Gastrocnemius medialis (tissue), 4 donors: ENCODE data around the gene HACD1. TPM values are rescaled to one million over a fixed set of nuclear protein-coding genes. Genes with fewer than 3 reads are reported as not detected.

Source experiments
- ATAC-seq, 2 donors: fragments of 150-250 bp; one replicate each; pipeline ENCODE4 v1.9.1; 2016
- DNase-seq, 2 donors: peaks; one replicate each; pipeline ENCODE4 v3.0.0-alpha.2; 2019
- H3K27ac ChIP-seq, 4 donors: fragments of 200-600 bp; sonication (generic); 1 replicate in 1 of 4; 2 replicates in 3 of 4; pipeline ENCODE4 v1.5.1; 2016 to 2018; ENCODE audit warnings: mild to moderate bottlenecking in 2 of 4, moderate library complexity in 1 of 4
- H3K27me3 ChIP-seq, 3 donors: fragments of 200-600 bp; sonication (generic) in 2 of 3; 1 replicate in 1 of 3; 2 replicates in 2 of 3; pipeline versions ENCODE4 v1.5.1 to v1.6.0; 2016 to 2019; ENCODE audit warnings: mild to moderate bottlenecking in 1 of 3, moderate library complexity in 1 of 3
- H3K36me3 ChIP-seq, 2 donors: fragments of 200-600 bp; sonication (generic) in 1 of 2; one replicate each; pipeline ENCODE4 v1.5.1; 2017 to 2018
- H3K4me1 ChIP-seq, 2 donors: fragments of 200-600 bp; sonication (generic) in 1 of 2; one replicate each; pipeline ENCODE4 v1.5.1; 2016 to 2017; ENCODE audit warnings: mild to moderate bottlenecking in 2 of 2
- H3K4me3 ChIP-seq, 4 donors: fragments of 200-600 bp; sonication (generic) in 3 of 4; 1 replicate in 1 of 4; 2 replicates in 3 of 4; pipeline ENCODE4 v1.5.1; 2016 to 2019; ENCODE audit warnings: mild to moderate bottlenecking in 2 of 4
- H3K9me3 ChIP-seq, 3 donors: fragments of 200-600 bp; sonication (generic) in 2 of 3; 1 replicate in 1 of 3; 2 replicates in 2 of 3; pipeline ENCODE4 v1.5.1; 2016 to 2019
- POLR2A ChIP-seq, 2 donors: fragments of 450-650 bp; IDR thresholded peaks; one replicate each; pipeline ENCODE4 v1.6.1; 2017; ENCODE audit warnings: antibody characterized with exemption in 2 of 2, mild to moderate bottlenecking in 2 of 2, moderate library complexity in 2 of 2
- in situ Hi-C, 4 donors: fragments of 200-750 bp; cut with MboI; loops; one replicate each; pipeline versions ENCODE4 v1.15.0 to v1.8.0; 2017; ENCODE audit warnings: low sequenced_read_pairs in 4 of 4
- intact Hi-C: fragments of 100-400 bp; cut with DNase I; formaldehyde crosslinking; loops from one replicate; pipeline ENCODE4 v1.15.1; 2023; ENCODE audit warnings: low total_unique reads
- total RNA-seq, 4 donors: library from RNA; depleted of rRNA; stranded (reverse); fragments of >200 nt; gene quantifications; one replicate each; pipeline versions ENCODE4 v1.1.0 to v1.2.3, GENCODE V29; 2016
- TF ChIP-seq, protein P1 (sequence below), 5 experiments: fragments of 450-650 bp in 3 of 5; fragments of 200-600 bp in 2 of 5; sonication (generic) in 2 of 5; IDR thresholded peaks in 4 of 5; conservative IDR thresholded peaks in 1 of 5; 1 replicate in 4 of 5; 2 replicates in 1 of 5; pipeline ENCODE4 v1.5.1; 2016 to 2019; ENCODE audit warnings: antibody characterized with exemption in 5 of 5, mild to moderate bottlenecking in 3 of 5, moderate library complexity in 3 of 5

HACD1 gene
- total RNA-seq, 4 donors from 2014 or later, result 16.5 to 73.4 (median 44.3) TPM

DNA sequence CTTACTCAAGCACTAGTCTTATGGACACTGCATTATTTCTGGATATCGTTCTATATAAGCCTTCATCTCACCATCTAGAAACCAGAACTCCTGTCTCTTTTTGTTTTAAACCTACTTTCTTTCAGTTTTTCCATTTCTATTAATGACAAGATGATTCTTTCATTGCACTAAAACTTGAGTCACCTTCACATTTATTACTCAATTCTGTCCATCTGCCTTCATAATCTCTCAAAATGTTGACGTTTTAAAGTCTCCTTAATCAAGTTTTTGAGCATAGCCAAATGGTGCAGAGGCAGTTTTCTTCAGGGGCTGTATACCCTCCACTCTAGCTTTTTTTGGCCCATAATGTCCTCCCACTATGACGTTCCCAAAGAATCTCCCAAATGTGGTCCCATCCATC, 44.3 kb upstream of the HACD1 start:
- intact Hi-C loops, result no loop called here
- DNase-seq (no peak), ATAC-seq (no peak)
- no peak overlapping the region for H3K4me3 ChIP-seq
- no peak for TF ChIP-seq POLR2A (IDR thresholded peaks at IDR 0.05)
- TF ChIP-seq, protein P1, sequence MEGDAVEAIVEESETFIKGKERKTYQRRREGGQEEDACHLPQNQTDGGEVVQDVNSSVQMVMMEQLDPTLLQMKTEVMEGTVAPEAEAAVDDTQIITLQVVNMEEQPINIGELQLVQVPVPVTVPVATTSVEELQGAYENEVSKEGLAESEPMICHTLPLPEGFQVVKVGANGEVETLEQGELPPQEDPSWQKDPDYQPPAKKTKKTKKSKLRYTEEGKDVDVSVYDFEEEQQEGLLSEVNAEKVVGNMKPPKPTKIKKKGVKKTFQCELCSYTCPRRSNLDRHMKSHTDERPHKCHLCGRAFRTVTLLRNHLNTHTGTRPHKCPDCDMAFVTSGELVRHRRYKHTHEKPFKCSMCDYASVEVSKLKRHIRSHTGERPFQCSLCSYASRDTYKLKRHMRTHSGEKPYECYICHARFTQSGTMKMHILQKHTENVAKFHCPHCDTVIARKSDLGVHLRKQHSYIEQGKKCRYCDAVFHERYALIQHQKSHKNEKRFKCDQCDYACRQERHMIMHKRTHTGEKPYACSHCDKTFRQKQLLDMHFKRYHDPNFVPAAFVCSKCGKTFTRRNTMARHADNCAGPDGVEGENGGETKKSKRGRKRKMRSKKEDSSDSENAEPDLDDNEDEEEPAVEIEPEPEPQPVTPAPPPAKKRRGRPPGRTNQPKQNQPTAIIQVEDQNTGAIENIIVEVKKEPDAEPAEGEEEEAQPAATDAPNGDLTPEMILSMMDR (IDR thresholded peaks at IDR 0.05 in 4 of 5, conservative IDR thresholded peaks at IDR 0.05 in 1 of 5), result no peak
- H3K9me3 ChIP-seq, result no peaks in the 10 kb centered on the region
- H3K4me1 ChIP-seq, result peaks cover 21 to 37% of the 10 kb centered on the region in 2 donors
- peak overlapping the region in 3 of 4 donors; percentile 36 to 61 (median 39) for H3K27ac ChIP-seq
- peaks cover 0 to 8% of the 10 kb centered on the region in 2 donors for H3K36me3 ChIP-seq
- in situ Hi-C loops, result no loop called here
- no peaks in the 10 kb centered on the region for H3K27me3 ChIP-seq

DNA sequence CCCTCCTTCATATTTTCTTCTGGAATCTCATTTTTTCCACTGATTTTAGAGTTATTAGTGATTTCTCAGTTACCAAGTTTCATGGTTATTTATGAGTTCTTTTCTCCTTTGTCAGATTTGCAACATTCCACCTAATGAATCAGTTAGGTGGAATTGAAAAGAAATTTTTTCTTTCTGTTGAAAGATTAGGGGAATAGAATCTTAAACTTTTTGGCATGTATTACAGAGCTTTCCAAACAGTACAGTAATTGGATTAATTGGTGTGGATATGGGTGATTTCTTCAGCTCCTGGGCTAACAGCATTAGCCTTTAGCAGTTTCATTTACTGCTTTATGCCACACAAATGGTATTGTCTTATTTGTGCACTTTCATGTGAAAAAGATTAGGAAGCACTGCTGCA, 43.7 kb upstream of the HACD1 start:
- no peak overlapping the region for H3K4me3 ChIP-seq
- ATAC-seq (no peak), DNase-seq (no peak)
- peak overlapping the region in 2 of 4 donors; percentile 39 to 61 for H3K27ac ChIP-seq
- no peaks in the 10 kb centered on the region for H3K9me3 ChIP-seq
- peaks cover 0 to 8% of the 10 kb centered on the region in 2 donors for H3K36me3 ChIP-seq
- peaks cover 19 to 31% of the 10 kb centered on the region in 2 donors for H3K4me1 ChIP-seq
- TF ChIP-seq, protein P1 (IDR thresholded peaks at IDR 0.05 in 4 of 5, conservative IDR thresholded peaks at IDR 0.05 in 1 of 5), result no peak
- no peak for TF ChIP-seq POLR2A (IDR thresholded peaks at IDR 0.05)
- in situ Hi-C loops (no loop called here), intact Hi-C loops (no loop called here)
- H3K27me3 ChIP-seq, result no peaks in the 10 kb centered on the region

DNA sequence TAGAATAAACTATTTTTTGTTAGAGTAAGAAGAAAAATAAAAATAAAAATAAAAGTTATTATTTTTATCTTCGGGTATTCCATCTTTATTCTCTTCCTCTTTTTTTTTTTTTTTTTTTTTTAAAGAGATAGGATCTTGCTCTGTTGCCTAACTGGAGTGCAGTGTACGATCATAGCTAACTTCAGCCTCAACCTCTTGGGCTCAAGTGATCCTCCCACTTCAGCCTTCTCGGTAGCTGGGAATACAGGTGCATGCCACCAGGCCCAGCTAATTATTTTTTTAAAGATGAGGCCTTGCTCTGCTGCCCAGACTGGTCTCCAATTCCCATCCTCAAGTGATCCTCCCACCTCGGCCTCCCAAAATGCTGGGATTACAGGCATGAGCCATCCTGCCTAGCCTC, 42.2 kb upstream of the HACD1 start:
- in situ Hi-C loops, result no loop called here
- H3K36me3 ChIP-seq, result peaks cover 0 to 8% of the 10 kb centered on the region in 2 donors

DNA sequence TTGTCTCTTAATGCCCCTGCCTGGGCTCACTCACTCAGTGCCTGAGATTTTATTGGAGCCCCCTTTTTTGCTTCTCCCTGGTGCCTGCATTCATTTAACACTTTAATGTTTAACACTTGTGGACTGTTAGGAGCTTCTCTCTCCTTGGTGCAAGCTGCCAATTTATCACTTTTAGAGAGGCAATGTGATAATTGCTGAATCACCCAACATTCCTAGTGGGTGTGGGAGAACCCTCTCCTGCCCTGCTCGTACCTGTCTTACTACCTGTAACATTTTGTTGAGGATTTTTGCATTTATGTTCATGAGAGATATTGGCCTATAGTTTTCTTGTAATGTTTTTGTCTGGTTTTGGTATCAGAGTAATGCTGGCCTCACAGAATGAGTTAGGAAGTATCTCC, 39.9 kb upstream of the HACD1 start:
- no peaks in the 10 kb centered on the region for H3K9me3 ChIP-seq
- in situ Hi-C loops, result no loop called here
- H3K27ac ChIP-seq, result peak overlapping the region; percentile 17 to 64 (median 38)
- TF ChIP-seq, protein P1 (IDR thresholded peaks at IDR 0.05 in 4 of 5, conservative IDR thresholded peaks at IDR 0.05 in 1 of 5), result no peak
- TF ChIP-seq POLR2A (IDR thresholded peaks at IDR 0.05), result no peak
- no peak overlapping the region for H3K4me3 ChIP-seq
- H3K27me3 ChIP-seq, result no peaks in the 10 kb centered on the region
- peaks cover 34 to 37% of the 10 kb centered on the region in 2 donors for H3K4me1 ChIP-seq
- ATAC-seq, result no peak
- intact Hi-C loops, result no loop called here
- no peaks in the 10 kb centered on the region for H3K36me3 ChIP-seq
- no peak for DNase-seq

More for the DNA sequence above, 42.2 kb upstream of the HACD1 start:
- Histone ChIP-seq H3K9me3 (no peaks in the 10 kb centered on the region), H3K27ac (no peak overlapping the region), H3K4me1 (peaks cover 23 to 26% of the 10 kb centered on the region in 2 donors), H3K4me3 (no peak overlapping the region), H3K27me3 (no peaks in the 10 kb centered on the region)
- no peak for DNase-seq
- TF ChIP-seq, protein P1 (IDR thresholded peaks at IDR 0.05 in 4 of 5, conservative IDR thresholded peaks at IDR 0.05 in 1 of 5), result no peak
- no peak for ATAC-seq
- intact Hi-C loops, result no loop called here

DNA sequence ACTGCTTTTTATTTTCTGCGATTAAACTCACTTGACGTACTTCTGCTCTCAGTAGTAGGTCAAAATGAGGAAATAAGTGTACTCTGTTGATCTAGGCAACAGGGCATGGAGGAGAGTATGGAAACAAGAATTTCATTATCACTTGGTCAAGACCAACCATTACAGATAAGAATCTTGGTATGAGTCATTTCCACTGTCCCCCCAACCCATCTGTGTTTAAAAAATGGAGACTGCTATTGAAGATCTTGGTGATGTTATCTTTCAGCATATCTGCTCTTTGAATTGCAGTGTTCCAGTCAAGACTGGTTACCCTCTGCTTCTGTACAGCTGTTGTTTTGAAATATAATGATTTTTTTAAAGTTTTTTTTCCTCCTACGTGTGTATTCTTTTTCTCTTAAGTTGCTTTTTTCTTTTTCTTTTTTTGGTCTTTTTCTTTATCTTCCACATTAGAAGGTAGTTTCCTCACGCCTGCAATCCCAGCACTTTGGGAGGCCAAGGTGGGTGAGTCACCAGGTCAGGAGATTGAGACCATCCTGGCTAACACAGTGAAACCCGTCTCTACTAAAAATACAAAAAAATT, 38.5 kb upstream of the HACD1 start:
- in situ Hi-C loops (no loop called here), intact Hi-C loops (no loop called here)
- Histone ChIP-seq H3K9me3 (no peaks in the 10 kb centered on the region), H3K27ac (peak overlapping the region in 1 of 4 donors; percentile 64), H3K4me3 (no peak overlapping the region), H3K27me3 (no peaks in the 10 kb centered on the region), H3K36me3 (no peaks in the 10 kb centered on the region), H3K4me1 (peaks cover 40 to 41% of the 10 kb centered on the region in 2 donors)
- ATAC-seq, result no peak
- TF ChIP-seq, protein P1 (IDR thresholded peaks at IDR 0.05 in 4 of 5, conservative IDR thresholded peaks at IDR 0.05 in 1 of 5), result no peak
- no peak for TF ChIP-seq POLR2A (IDR thresholded peaks at IDR 0.05)
- DNase-seq, result no peak
